Retinal pigment epithelial cell (primary cell): Measurements from ENCODE around the gene ZNF628.

Experiments
- DNase-seq: peaks from one replicate; pipeline ENCODE4 v3.0.0-alpha.2; 2010; ENCODE audit warnings: low read depth
- H3K4me3 ChIP-seq: 2 replicates; pipeline ENCODE4 v1.5.1; 2011; ENCODE audit warnings: mild to moderate bottlenecking, low read length, control low read depth, moderate library complexity
- CTCF ChIP-seq: conservative IDR thresholded peaks from 2 replicates; pipeline ENCODE4 v1.5.1; 2011; ENCODE audit warnings: low read depth, low read length, control low read depth, inconsistent platforms

ZNF628 gene

GRCh38 chr19:55451163-55451964 lies 25.1 kb upstream of the ZNF628 start:
- no peak overlapping the region for H3K4me3 ChIP-seq
- no peak for TF ChIP-seq CTCF
- no peak for DNase-seq

- TF ChIP-seq CTCF, result no peak
- no peak for DNase-seq
- H3K4me3 ChIP-seq, result peak overlapping the region; percentile 4
Observed at GRCh38 chr19:55451965-55452748, 24.3 kb upstream of the ZNF628 start.

DNA sequence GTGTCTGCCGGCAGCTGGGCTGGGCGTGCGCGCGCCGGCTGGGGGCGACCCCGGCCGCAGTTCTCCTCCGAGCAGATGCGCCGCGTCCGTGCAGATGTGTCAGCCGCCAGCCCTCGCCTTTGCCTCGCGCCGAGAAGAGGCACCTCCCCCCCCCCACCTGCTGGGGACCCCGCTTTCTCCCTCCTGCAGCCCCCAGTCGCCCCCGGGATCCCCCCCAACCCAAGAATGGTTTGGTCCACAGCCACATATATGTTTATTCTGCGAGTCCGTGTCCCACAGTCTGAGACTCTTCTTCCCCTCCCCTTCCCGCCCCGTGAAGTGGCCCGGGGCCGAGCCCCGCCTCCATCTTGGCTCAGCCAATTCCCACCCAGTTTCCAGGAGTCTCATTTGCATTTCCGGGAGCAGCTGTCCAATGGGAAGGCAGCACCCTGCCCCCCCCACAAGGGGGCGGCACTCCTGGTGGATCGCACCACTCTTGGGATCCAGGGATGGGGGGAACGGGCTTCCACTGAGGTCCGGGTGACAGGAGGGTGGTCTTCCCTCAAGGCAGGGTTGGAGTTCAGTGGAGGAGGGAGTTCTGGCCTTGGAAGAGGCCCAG lies 23.6 kb upstream of the ZNF628 start:
- DNase-seq, result no peak
- TF ChIP-seq CTCF, result no peak
- no peak overlapping the region for H3K4me3 ChIP-seq

GRCh38 chr19:55453511-55454260 lies 22.7 kb upstream of the ZNF628 start:
- H3K4me3 ChIP-seq, result no peak overlapping the region
- no peak for DNase-seq
- no peak for TF ChIP-seq CTCF

DNA sequence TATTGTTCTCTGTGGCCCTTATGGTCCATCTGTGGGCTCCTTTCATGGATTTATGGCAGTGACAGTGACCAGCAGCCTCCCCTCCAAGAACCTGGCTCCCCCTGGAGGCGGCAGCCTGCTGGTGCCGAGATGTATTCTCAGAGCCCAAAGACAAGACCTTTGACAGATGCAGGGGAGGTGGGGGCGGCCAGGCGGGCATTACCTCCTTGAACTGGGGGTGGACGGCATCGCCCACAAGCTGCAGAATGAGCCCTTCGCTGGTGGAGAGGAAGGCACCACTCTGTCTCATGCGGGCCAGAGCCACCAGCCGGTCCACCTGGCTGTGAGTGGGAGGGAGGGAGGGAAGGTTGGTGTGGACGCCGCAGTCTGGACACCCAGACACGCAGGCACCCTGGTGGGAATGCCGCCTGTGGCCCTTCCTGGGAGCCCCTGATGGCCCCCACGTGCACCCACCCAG lies 21.6 kb upstream of the ZNF628 start:
- peak; percentile 84 for TF ChIP-seq CTCF
- H3K4me3 ChIP-seq, result no peak overlapping the region
- DNase-seq, result no peak

DNA sequence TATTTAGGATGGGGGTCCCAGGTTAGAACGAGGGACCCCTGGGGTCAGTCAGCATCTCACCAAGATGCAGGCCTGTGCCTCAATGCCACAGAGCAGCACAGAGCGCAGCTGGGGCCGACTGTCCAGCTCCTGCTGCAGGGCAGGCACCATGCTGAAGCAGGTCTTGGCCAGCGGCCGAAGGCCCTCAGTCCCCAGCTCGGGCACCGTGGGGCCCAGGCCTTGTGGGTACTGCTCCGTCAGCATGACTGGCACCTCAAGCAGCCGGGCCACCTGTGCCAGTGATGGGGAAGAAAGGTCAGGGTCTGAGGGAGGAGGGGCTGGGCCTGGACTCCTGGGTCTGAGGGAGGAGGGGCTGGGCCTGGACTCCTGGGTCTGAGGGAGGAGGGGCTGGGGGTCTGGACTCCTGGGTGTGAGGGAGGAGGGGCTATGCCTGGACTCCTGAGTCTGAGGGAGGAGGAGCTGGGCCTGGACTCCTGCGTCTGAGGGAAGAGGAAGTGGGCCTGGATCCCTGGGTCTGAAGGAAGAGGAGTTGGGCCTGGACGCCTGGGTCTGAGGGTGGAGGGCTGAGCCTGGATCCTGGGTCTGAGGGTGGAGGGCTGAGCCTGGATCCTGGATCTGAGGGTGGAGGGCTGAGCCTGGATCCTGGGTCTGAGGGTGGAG lies 20.7 kb upstream of the ZNF628 start:
- no peak for TF ChIP-seq CTCF
- DNase-seq, result no peak
- no peak overlapping the region for H3K4me3 ChIP-seq
